Retinal pigment epithelial cell (primary cell): Measurements from ENCODE around the gene ATP10A.

Experiments used
- DNase-seq: peaks from one replicate; pipeline ENCODE4 v3.0.0-alpha.2; 2010; ENCODE audit warnings: low read depth
- H3K4me3 ChIP-seq: 2 replicates; pipeline ENCODE4 v1.5.1; 2011; ENCODE audit warnings: mild to moderate bottlenecking, low read length, control low read depth, moderate library complexity
- TF ChIP-seq, protein P1 (sequence below): conservative IDR thresholded peaks from 2 replicates; pipeline ENCODE4 v1.5.1; 2011; ENCODE audit warnings: low read depth, low read length, control low read depth, inconsistent platforms

ATP10A gene

DNA sequence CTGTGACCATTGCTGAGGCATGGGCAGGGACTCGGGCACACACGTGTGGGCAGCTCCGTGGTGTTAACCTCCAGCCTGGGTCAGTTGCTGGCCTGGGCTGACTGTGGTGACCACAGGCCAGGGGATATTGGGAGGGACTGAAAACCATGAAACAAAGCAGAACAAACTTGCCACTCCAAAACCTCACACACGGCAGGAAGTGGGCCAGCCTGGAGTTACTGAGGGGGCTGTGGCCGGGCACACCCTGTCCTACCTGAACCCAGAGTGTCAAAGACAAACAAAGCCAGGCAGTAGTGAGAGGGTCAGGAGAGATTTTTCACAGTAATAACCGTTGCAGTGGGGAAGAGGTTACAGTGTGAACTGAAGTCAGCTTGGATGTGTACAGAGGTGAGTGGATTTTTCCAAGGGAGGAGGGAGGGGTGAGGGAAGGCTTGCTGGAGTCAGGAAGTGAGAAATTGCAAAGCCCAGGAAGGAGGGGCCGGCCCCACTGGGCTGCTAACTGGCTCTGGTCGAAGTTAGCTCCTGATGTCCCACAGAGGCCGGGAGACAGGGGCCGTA lies 40.0 kb upstream of the ATP10A start:
- DNase-seq, result no peak
- no peak overlapping the region for H3K4me3 ChIP-seq
- TF ChIP-seq, protein P1, sequence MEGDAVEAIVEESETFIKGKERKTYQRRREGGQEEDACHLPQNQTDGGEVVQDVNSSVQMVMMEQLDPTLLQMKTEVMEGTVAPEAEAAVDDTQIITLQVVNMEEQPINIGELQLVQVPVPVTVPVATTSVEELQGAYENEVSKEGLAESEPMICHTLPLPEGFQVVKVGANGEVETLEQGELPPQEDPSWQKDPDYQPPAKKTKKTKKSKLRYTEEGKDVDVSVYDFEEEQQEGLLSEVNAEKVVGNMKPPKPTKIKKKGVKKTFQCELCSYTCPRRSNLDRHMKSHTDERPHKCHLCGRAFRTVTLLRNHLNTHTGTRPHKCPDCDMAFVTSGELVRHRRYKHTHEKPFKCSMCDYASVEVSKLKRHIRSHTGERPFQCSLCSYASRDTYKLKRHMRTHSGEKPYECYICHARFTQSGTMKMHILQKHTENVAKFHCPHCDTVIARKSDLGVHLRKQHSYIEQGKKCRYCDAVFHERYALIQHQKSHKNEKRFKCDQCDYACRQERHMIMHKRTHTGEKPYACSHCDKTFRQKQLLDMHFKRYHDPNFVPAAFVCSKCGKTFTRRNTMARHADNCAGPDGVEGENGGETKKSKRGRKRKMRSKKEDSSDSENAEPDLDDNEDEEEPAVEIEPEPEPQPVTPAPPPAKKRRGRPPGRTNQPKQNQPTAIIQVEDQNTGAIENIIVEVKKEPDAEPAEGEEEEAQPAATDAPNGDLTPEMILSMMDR, result no peak

DNA sequence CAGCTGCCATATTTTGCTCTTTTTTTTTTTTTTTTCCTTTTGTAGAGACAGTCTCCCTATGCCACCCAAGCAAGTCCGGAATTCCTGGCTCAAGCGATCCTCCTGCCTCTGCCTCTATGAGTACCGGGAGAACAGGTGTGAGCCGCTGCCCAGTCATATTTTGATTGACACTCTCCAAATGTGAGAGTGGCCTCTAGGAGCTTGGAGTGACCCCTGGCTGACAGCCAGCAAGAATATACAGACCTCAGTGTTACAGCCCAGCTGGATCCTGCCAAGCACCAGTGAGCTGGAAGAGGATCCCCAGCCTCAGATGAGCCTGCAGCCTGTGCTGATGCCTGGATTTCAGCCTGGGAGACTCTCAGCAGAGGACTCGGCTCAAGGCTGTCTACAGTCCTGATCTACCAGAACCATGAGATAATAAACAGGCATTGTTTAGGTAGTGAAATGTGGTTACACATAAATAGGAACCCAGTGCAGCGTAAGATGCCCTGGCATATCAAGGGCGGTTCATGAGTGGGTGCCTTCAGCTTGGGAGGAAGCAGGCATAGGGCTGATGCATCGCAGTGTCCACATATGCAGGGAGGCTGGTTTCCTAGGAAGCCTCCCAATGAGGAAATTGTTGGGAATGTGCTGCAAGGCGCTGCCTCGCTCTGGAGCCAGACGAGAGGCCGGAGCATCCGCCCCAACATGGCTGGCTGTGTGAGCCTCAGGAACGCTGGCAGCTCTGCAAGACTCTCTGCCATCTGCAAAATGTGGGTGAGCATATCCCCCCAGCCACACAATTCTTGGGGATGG lies 38.9 kb upstream of the ATP10A start:
- no peak for DNase-seq
- no peak overlapping the region for H3K4me3 ChIP-seq
- TF ChIP-seq, protein P1, result no peak

DNA sequence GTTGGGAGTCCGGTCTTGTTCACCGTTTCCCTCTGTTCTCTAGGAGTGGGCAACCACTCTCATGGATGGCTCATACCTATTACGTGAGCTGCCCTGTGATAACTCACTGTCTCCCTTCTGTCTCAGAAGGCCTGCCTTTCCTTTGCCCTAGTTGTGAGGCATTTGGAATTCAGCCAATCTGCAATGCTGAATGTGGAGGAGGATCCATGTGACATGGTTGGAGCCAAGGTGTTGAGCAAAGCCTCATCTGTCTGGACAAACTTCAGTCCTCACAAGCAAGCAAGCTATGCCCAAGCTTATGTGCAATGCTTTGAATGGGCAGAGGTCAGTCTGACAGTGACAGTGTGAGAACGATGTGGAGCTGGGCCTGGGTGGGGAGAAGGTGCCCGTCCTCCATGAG lies 37.8 kb upstream of the ATP10A start:
- TF ChIP-seq, protein P1, result no peak
- H3K4me3 ChIP-seq, result no peak overlapping the region
- DNase-seq, result no peak

DNA sequence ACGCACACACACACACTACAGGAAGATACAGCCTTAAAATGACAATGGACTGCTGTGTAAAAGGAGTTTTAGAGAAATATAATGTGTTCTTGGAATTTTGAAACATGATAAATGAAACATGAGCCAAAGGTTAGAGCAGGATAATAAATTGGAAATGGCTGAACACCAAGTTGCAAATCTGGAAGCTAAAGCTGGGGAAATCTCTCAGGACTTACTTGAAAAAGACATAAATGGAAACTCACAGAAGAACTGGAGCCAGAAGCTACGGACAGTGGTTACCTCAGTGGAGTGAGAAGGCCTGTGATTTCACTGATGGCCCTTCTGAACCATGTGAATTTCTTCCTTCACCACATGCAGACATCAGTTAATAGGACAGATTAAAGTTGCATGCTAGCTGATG lies 37.3 kb upstream of the ATP10A start:
- no peak overlapping the region for H3K4me3 ChIP-seq
- TF ChIP-seq, protein P1, result no peak
- no peak for DNase-seq

DNA sequence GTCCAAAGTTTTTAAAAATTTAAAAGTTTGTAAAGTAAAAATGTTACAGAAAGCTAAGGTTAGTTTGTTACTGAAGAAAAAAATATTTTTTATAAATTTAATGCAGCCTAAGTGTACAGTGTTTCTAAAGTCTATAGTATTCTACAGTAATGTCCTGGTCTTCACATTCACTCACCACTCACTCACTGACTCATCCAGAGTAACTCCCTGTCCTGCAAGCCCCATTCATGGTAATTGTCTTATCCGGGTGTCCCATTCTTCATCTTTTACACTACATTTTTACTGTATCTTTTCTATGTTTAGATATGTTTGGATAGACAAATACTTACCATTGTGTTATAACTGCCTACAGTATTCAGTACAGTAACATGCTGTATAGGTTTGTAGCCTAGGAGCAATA lies 36.7 kb upstream of the ATP10A start:
- TF ChIP-seq, protein P1, result no peak
- no peak for DNase-seq
- no peak overlapping the region for H3K4me3 ChIP-seq

DNA sequence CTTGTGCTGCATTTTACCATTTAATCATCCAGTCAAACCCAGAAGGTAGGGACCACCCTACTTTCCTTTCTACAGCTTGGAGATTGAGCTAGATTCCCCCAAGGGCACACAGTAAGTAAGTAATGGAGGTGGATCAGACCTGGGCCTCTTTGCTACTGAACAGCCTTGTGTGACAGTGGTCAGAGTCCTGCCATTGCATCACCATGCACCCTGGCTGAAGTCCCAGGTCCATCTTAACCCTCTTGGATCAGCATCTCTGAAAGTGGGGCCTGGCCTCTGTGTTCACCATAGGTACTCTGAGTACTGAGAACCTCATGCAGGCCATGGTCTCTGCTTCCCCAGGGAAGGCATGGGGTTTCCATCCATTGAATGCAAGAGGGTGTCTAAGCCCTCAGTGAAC lies 34.5 kb upstream of the ATP10A start:
- H3K4me3 ChIP-seq, result no peak overlapping the region
- no peak for DNase-seq
- TF ChIP-seq, protein P1, result no peak

DNA sequence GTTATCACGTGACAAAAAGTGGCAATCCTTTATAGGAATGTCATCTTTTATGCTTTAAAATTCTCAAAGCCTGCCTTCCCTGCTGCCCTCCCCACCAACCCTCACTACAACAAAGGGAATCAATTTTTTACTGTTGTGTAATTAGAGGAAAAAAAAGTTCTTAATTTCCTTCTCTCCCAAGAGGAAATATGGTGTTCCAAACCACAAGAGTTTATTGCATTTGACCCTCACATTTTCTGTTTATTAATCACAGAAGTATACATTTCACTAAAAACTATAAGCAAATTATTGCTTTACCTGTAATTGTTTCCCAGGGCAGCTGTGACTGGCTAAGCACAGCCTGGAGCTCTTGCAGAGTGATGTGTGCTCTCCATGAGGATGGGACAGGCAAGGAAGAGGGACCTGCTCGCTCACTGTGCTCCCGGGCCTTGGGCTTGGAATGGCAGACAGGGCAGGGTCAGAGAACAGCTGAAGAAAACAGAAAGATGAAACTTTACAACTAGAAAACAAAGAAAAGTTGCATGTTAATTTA lies 31.3 kb upstream of the ATP10A start:
- DNase-seq, result no peak
- no peak overlapping the region for H3K4me3 ChIP-seq
- TF ChIP-seq, protein P1, result no peak
